Measurements from ENCODE around the gene MAP3K20. TPM values are rescaled to one million over a fixed set of nuclear protein-coding genes. Genes with fewer than 3 reads are reported as not detected.

MAP3K20 gene
- total RNA-seq, 2 donors from 2014 or later = 4.3 to 12.0 TPM

DNA sequence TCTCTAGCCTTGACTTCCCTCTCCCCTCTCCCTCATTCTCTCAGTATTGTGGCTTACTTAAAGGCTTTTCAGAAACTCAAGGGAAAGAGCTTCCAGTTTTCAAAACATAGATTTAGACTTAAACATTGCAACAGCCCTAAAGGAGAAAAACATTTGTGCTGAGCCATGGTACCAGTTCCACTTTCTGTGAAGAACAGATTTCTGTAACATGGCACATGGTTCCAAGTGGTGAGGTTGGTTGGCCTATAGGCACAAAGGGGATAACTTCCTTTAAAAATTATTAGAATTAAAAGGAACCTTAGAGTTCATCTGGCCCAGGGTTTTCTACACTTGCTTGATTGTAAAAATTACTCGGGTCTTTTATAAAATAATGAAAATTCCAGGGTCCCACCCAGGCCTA, 140.4 kb downstream of the MAP3K20 start:
- no peaks in the 10 kb centered on the region for H3K36me3 Mint-ChIP-seq
- no peaks in the 10 kb centered on the region for H3K9me3 Mint-ChIP-seq
- no peak for ATAC-seq
- DNase-seq (ENCODE audit: low spot score in 2 of 2) = no peak
- H3K27ac Mint-ChIP-seq = no peak overlapping the region

- H3K36me3 Mint-ChIP-seq = no peaks in the 10 kb centered on the region
- no peak for DNase-seq (ENCODE audit: low spot score in 2 of 2)
Observed at GRCh38 chr2:173216668-173217067, 141.0 kb downstream of the MAP3K20 start.

GRCh38 chr2:173217116-173217840, 141.6 kb downstream of the MAP3K20 start:
- ATAC-seq (no peak), DNase-seq (ENCODE audit: low spot score in 2 of 2) (no peak)
- Mint-ChIP-seq H3K9me3 (no peaks in the 10 kb centered on the region), H3K27ac (no peak overlapping the region), H3K36me3 (no peaks in the 10 kb centered on the region)

More at GRCh38 chr2:173216668-173217067, 141.0 kb downstream of the MAP3K20 start:
- H3K27ac Mint-ChIP-seq = no peak overlapping the region
- no peaks in the 10 kb centered on the region for H3K9me3 Mint-ChIP-seq
- no peak for ATAC-seq

GRCh38 chr2:173218326-173219056, 142.8 kb downstream of the MAP3K20 start:
- Mint-ChIP-seq H3K36me3 (no peaks in the 10 kb centered on the region), H3K27ac (no peak overlapping the region), H3K9me3 (no peaks in the 10 kb centered on the region)
- no peak for DNase-seq (ENCODE audit: low spot score in 2 of 2)
- ATAC-seq = no peak

DNA sequence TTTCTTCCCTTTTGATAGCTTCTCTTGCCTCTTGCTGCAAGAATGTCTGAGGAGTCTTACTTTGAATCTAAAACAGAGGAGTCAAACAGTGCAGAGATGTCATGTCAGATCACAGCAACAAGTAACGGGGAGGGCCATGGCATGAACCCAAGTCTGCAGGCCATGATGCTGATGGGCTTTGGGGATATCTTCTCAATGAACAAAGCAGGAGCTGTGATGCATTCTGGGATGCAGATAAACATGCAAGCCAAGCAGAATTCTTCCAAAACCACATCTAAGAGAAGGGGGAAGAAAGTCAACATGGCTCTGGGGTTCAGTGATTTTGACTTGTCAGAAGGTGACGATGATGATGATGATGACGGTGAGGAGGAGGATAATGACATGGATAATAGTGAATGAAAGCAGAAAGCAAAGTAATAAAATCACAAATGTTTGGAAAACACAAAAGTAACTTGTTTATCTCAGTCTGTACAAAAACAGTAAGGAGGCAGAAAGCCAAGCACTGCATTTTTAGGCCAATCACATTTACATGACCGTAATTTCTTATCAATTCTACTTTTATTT, 145.6 kb downstream of the MAP3K20 start:
- Mint-ChIP-seq H3K9me3 (no peaks in the 10 kb centered on the region), H3K27ac (no peak overlapping the region), H3K36me3 (no peaks in the 10 kb centered on the region)
- ATAC-seq (no peak), DNase-seq (ENCODE audit: low spot score in 2 of 2) (no peak)

DNA sequence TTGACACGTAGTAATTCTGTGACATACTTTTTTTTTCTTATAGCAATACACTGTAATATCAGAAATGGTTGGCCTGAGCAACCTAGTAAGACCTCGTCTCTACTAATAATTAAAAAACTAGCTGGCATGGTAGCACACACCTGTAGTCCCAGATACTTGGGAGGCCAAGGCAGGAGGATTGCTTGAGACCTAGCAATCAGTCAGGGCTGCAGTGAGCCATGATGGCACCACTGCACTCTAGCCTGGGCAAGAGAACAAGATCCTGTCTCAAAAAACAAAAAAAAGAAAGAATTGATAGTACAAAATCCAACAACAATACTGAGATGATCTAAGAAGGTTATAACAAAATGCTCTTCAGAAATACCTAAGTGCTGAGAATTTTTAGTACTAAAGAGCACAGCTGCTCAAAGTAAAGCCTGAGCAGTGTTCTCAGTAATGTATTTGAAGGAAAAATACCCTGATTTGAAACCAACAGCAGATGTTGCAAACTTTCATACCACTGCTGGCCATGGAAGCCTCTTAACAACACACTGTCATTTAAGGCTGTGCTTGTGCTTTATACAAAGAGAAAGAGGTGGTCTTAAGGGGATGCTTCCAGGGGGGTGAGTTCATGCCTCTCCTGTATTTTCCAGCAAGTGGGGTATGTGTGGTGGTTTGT, 146.4 kb downstream of the MAP3K20 start:
- DNase-seq (ENCODE audit: low spot score in 2 of 2) (no peak), ATAC-seq (no peak)
- Mint-ChIP-seq H3K9me3 (no peaks in the 10 kb centered on the region), H3K36me3 (no peaks in the 10 kb centered on the region), H3K27ac (no peak overlapping the region)

DNA sequence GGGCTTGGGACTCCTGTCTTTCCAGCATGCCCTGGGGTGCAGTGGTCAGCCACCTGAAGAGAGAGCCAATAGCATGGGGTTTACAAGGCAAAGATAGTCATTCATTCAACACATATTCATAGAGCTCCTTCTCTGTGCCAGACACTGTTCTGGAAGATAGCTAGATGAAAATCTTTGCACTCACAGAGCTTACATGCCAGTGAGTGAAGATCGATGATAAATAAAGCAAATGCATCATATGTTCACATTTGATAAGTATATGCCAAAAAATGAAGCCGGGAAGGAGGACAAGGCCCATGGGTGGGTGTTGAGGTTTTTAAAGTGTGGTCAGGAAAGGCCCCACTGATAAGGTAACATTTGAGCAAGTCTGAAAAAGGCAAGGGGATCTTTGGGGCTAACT, 148.2 kb downstream of the MAP3K20 start:
- H3K36me3 Mint-ChIP-seq = no peaks in the 10 kb centered on the region
- no peak for DNase-seq (ENCODE audit: low spot score in 2 of 2)
- no peak overlapping the region for H3K27ac Mint-ChIP-seq
- no peak for ATAC-seq
- H3K9me3 Mint-ChIP-seq = no peaks in the 10 kb centered on the region

- no peak for ATAC-seq
- no peak for DNase-seq (ENCODE audit: low spot score in 2 of 2)
- H3K27ac Mint-ChIP-seq = peak overlapping the region in 1 of 2 donors; percentile 22
- no peaks in the 10 kb centered on the region for H3K9me3 Mint-ChIP-seq
- H3K36me3 Mint-ChIP-seq = no peaks in the 10 kb centered on the region
Observed at GRCh38 chr2:173226899-173227698, 151.5 kb downstream of the MAP3K20 start.

DNA sequence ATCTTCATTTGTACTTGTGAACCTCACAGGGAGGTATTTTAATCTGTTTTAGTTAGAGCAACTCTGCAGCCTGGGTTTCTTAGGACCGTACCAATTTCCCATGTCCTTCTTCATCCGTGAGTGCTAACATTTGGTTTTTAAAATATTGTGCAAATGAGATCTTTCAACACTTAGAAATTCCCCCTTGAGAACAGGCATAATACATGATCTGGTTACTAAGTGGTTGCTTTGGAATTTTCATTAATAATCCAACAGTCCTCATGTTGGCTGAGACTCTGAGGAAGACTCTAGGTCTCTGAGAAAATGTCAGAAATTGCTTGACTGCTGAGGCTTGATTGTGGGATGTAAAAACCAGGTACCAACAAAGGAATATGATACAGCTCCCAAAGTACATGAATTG, 153.4 kb downstream of the MAP3K20 start:
- DNase-seq (ENCODE audit: low spot score in 2 of 2) (no peak), ATAC-seq (no peak)
- no peaks in the 10 kb centered on the region for H3K36me3 Mint-ChIP-seq
- no peak overlapping the region for H3K27ac Mint-ChIP-seq
- no peaks in the 10 kb centered on the region for H3K9me3 Mint-ChIP-seq

DNA sequence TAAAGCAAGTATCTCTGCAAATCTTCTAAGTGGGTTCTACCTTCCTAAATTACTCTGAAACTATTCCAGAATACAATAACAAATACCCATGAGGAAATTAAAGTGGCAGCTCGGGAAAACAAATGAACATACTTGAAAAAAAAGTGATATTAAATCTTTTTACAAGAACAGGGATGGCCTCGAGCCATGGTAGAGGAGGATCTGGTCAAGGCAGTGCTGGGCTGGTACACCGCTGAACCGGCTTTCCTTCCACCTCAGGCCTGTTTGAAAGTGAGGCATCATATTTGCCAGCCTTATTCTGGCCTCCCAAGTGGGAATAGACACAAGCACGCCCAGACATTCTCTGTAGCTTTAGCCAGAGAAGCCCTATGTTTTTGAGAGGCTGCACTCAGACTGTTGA, 154.5 kb downstream of the MAP3K20 start:
- H3K36me3 Mint-ChIP-seq = no peaks in the 10 kb centered on the region
- DNase-seq (ENCODE audit: low spot score in 2 of 2) (no peak), ATAC-seq (no peak)
- H3K9me3 Mint-ChIP-seq = no peaks in the 10 kb centered on the region
- no peak overlapping the region for H3K27ac Mint-ChIP-seq

GRCh38 chr2:173231042-173231441, 155.4 kb downstream of the MAP3K20 start:
- Mint-ChIP-seq H3K27ac (no peak overlapping the region), H3K9me3 (no peaks in the 10 kb centered on the region), H3K36me3 (no peaks in the 10 kb centered on the region)
- DNase-seq (ENCODE audit: low spot score in 2 of 2) (no peak), ATAC-seq (no peak)

DNA sequence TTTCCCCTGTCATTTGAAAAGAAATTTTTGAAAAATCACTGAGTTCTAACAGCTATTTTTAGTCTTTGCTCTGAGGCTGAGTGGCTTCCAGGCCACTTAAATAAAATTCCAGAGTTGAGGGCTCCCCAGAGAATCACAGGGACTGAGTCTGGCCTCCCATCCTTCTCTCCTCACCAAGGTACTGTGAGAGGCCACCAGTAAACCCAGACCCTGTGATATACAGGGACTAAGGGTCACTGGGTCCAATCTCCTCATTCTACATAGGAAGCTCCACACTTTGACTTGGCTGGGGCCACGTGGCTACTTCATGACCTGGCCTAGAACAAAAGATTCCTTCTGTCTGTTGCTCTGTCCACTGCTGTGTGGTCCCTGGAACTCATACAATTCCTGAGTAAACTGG, 155.8 kb downstream of the MAP3K20 start:
- no peaks in the 10 kb centered on the region for H3K36me3 Mint-ChIP-seq
- ATAC-seq (no peak), DNase-seq (ENCODE audit: low spot score in 2 of 2) (no peak)

GRCh38 chr2:173232956-173233744, 157.5 kb downstream of the MAP3K20 start:
- no peaks in the 10 kb centered on the region for H3K9me3 Mint-ChIP-seq
- H3K27ac Mint-ChIP-seq = no peak overlapping the region
- ATAC-seq = peak in 1 of 2 donors; percentile 79
- no peak for DNase-seq (ENCODE audit: low spot score in 2 of 2)
- no peaks in the 10 kb centered on the region for H3K36me3 Mint-ChIP-seq

More for the DNA sequence above, 155.8 kb downstream of the MAP3K20 start:
- H3K9me3 Mint-ChIP-seq = no peaks in the 10 kb centered on the region
- H3K27ac Mint-ChIP-seq = no peak overlapping the region

DNA sequence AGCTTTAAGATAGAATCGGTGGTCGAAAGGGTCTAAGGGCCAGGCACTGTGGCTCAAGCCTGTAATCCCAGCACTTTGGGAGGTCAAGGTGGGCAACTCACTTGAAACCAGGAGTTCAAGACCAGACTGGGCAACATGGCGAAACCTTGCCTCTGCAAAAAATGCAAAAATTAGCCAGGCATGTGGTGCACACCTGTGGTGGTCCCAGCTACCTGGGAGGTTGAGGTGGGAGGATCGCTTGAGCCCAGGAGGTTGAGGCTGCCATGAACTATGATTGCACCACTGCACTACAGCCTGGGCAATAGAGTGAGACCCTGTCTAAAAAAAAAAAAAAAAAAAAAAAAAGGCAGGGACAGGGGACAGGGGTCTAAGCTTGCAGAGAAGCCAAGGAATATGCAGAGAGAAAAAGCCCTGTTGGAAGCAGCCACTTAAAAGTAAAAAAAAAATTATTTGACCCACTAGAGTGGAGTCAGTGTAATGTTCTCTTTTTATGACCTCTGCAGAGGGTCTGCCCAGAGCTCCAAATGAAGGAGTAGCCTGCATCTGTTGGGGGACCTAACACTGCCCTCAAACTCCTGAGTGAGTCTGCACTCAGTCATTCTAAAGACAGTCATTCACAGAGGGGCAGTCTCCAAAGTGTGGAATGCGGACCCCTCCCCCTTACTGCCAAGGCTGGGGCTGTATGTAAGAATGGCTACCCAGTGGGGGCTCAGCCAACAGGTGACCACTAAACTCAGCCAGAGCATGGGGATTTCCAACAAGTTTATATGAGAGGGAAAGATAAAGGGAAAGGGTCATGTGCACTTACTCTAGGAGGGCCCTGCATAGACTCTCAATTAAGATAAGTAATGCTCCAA, 160.5 kb downstream of the MAP3K20 start:
- no peaks in the 10 kb centered on the region for H3K36me3 Mint-ChIP-seq
- no peak for ATAC-seq
- H3K9me3 Mint-ChIP-seq = no peaks in the 10 kb centered on the region
- H3K27ac Mint-ChIP-seq = no peak overlapping the region
- DNase-seq (ENCODE audit: low spot score in 2 of 2) = no peak

DNA sequence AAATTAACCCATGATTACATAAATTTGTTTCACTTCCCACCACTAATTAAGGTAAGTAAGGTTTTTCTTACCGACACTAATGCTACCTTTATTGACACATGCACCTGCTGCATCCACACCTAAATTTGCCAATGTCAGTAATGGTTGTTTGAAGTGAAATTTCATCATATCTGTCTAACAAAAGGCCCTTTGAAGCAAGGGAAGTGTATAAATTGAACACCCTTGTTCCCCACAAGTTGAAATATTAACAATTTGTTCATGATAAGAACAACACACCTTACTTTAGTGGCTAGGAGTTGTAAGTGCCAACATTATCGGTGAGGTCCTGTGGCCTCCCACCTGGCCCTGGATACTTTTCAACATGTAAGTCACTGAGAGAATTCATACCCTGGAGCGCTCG, 162.7 kb downstream of the MAP3K20 start:
- H3K27ac Mint-ChIP-seq = no peak overlapping the region
- no peaks in the 10 kb centered on the region for H3K9me3 Mint-ChIP-seq
- H3K36me3 Mint-ChIP-seq = no peaks in the 10 kb centered on the region
- no peak for DNase-seq (ENCODE audit: low spot score in 2 of 2)
- no peak for ATAC-seq

Measured in activated naive CD4-positive, alpha-beta T cell treated with anti-CD3 and anti-CD28 coated beads, Interleukin-2, amount 50 U/mL, for 72 hours (primary cell).